NCI-H748 (cell line): ENCODE results near the gene TMEM271.

Source experiments
- DNase-seq: peaks from one replicate; lab custom pipeline; 2025; ENCODE audit not compliant: unreplicated experiment; lab: John Stamatoyannopoulos, UW

The TMEM271 gene

GRCh38 chr4:576245-576821 is at the start of gene TMEM271:
TSS of gene TMEM271 (minus strand) at chr4:576295. CDS start at chr4:576062, 233 bp downstream.
- DNase-seq: peak; percentile 17

GRCh38 chr4:625631-626161 is 49.6 kb upstream of the TMEM271 start:
- DNase-seq: no peak

GRCh38 chr4:624705-625590 is 48.9 kb upstream of the TMEM271 start, which contains the start of gene PDE6B:
TSS of gene PDE6B (plus strand) at chr4:625573. CDS start at chr4:625627, 54 bp downstream.
- no peak for DNase-seq

- DNase-seq: no peak
Observed at GRCh38 chr4:623914-624566, 47.9 kb upstream of the TMEM271 start.

- no peak for DNase-seq
Observed at GRCh38 chr4:622996-623913, 47.2 kb upstream of the TMEM271 start.

GRCh38 chr4:622071-622995 is 46.2 kb upstream of the TMEM271 start:
- DNase-seq: no peak

- DNase-seq: no peak
Observed at GRCh38 chr4:621296-622070, 45.4 kb upstream of the TMEM271 start.

- no peak for DNase-seq
Observed at GRCh38 chr4:620851-621261, 44.8 kb upstream of the TMEM271 start.

- no peak for DNase-seq
Observed at GRCh38 chr4:620201-620600, 44.1 kb upstream of the TMEM271 start.

- DNase-seq: no peak
Observed at GRCh38 chr4:617644-618641, 41.8 kb upstream of the TMEM271 start.

- DNase-seq: no peak
Observed at GRCh38 chr4:616911-617643, 41.0 kb upstream of the TMEM271 start.

GRCh38 chr4:616091-616490 is 40.0 kb upstream of the TMEM271 start:
- DNase-seq: no peak

GRCh38 chr4:613126-613525 is 37.0 kb upstream of the TMEM271 start:
- no peak for DNase-seq

GRCh38 chr4:612749-613125 is 36.6 kb upstream of the TMEM271 start:
- DNase-seq: no peak

- no peak for DNase-seq
Observed at GRCh38 chr4:612052-612748, 36.1 kb upstream of the TMEM271 start.
